HepG2 (cell line): ENCODE measurements around the gene MALT1. TPM values are rescaled to one million over a fixed set of nuclear protein-coding genes. Genes with fewer than 3 reads are reported as not detected.

Source experiments
- ATAD3A ChIP-seq: sonication (generic); formaldehyde crosslinking; IDR thresholded peaks from 2 replicates; pipeline ENCODE4 v1.4.0; 2020; ENCODE audit warnings: missing genetic modification reagents
- HMGA1 ChIP-seq: sonication (generic); formaldehyde crosslinking; conservative IDR thresholded peaks from 2 replicates; pipeline ENCODE4 v1.4.0; 2020; ENCODE audit warnings: missing genetic modification reagents
- NFRKB ChIP-seq: fragments of 450-650 bp; IDR thresholded peaks from 2 replicates; pipeline ENCODE4 v1.6.1; 2017
- PITX1 ChIP-seq: sonication (generic); formaldehyde crosslinking; IDR thresholded peaks from 2 replicates; pipeline ENCODE4 v1.5.1; 2020; ENCODE audit warnings: mild to moderate bottlenecking, missing genetic modification reagents
- SYNCRIP ChIP-seq: fragments of 200-400 bp; formaldehyde crosslinking; IDR thresholded peaks from 2 replicates; pipeline ENCODE4 v1.6.1; 2018; ENCODE audit warnings: mild to moderate bottlenecking, low read depth, low read length; ENCODE audit not compliant: insufficient read depth
- ZNF20 ChIP-seq: sonication (generic); formaldehyde crosslinking; IDR thresholded peaks from 2 replicates; pipeline ENCODE4 v1.4.0; 2020; ENCODE audit warnings: mild to moderate bottlenecking, moderate library complexity, missing genetic modification reagents
- ZNF713 ChIP-seq: sonication (generic); formaldehyde crosslinking; IDR thresholded peaks from 2 replicates; pipeline ENCODE4 v1.4.0; 2020; ENCODE audit warnings: mild to moderate bottlenecking, missing genetic modification reagents
- polyA plus RNA-seq, 8 experiments: library from polyadenylated mRNA; depleted of rRNA in 3 of 8; stranded (reverse) in 7 of 8; unstranded in 1 of 8; fragments of >200 nt; fragmentation: Illumina TruSeq in 4 of 8; extraction: Trizol in 4 of 8; gene quantifications; 2 replicates each; pipeline versions ENCODE4 v1.2.1 to v1.2.3, GENCODE V29; 2011 to 2016; ENCODE audit warnings: low read depth in 4 of 8, missing spikeins in 1 of 8, mixed read lengths in 1 of 8; ENCODE audit not compliant: insufficient read depth in 1 of 8
- total RNA-seq, 5 experiments: library from RNA; depleted of rRNA; stranded (reverse); fragments of >200 nt; fragmentation: Illumina TruSeq; extraction: Trizol; gene quantifications; 2 replicates each; pipeline ENCODE4 v1.2.3, GENCODE V29; 2016; ENCODE audit warnings: low read depth in 1 of 5
- TF ChIP-seq, protein P1 (sequence below): sonication (generic); formaldehyde crosslinking; IDR thresholded peaks from 2 replicates; pipeline ENCODE4 v1.5.0; 2020; ENCODE audit warnings: mild to moderate bottlenecking, missing genetic modification reagents, borderline replicate concordance
- TF ChIP-seq, protein P2 (sequence below): sonication (generic); formaldehyde crosslinking; IDR thresholded peaks from 2 replicates; pipeline ENCODE4 v1.8.1; 2022; ENCODE audit warnings: mild to moderate bottlenecking, missing genetic modification reagents
- TF ChIP-seq, protein P3 (sequence below): sonication (generic); formaldehyde crosslinking; IDR thresholded peaks from 2 replicates; pipeline ENCODE4 v1.4.0; 2020; ENCODE audit warnings: missing genetic modification reagents
- TF ChIP-seq, protein P4 (sequence below): sonication (generic); formaldehyde crosslinking; IDR thresholded peaks from 2 replicates; pipeline ENCODE4 v1.5.0; 2020; ENCODE audit warnings: missing genetic modification reagents

Gene MALT1
- total and polyA plus RNA-seq, 2 of the 13 experiments (the other 11 are each of a cell fraction or from before 2014, with no cell fraction given): 43.9 to 89.0 TPM

DNA sequence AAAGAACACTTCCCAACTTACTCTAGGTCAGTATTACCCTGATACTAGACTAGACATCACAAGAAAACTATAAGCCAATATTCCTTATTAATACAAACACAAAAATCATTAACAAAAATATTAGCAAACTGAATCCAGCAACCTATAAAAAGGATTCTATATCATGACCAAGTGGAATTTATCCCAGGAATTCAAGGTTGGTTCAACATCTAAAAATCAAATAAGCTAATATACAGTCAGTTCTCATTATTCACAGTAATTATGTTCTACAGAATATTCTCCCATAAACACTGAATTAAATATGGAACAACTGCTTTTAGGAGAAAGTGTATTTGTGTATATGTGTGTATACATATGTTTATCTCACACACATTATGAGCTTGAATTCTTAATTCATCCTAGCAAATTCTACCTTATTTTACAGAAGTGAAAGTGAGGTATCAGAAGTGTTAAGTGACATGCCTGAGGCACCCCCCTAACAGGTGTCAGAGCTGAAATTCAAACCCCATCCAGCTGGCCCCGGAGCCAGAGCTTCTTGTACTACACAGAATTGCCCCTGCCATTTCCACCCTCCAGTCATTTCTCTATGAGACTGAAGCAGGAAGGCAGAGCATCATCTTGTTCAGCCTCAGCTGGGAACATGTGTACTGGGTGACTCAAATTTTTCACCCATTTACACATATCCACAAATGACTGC lies 77.8 kb downstream of the MALT1 start (continued):
- TF ChIP-seq, protein P1, sequence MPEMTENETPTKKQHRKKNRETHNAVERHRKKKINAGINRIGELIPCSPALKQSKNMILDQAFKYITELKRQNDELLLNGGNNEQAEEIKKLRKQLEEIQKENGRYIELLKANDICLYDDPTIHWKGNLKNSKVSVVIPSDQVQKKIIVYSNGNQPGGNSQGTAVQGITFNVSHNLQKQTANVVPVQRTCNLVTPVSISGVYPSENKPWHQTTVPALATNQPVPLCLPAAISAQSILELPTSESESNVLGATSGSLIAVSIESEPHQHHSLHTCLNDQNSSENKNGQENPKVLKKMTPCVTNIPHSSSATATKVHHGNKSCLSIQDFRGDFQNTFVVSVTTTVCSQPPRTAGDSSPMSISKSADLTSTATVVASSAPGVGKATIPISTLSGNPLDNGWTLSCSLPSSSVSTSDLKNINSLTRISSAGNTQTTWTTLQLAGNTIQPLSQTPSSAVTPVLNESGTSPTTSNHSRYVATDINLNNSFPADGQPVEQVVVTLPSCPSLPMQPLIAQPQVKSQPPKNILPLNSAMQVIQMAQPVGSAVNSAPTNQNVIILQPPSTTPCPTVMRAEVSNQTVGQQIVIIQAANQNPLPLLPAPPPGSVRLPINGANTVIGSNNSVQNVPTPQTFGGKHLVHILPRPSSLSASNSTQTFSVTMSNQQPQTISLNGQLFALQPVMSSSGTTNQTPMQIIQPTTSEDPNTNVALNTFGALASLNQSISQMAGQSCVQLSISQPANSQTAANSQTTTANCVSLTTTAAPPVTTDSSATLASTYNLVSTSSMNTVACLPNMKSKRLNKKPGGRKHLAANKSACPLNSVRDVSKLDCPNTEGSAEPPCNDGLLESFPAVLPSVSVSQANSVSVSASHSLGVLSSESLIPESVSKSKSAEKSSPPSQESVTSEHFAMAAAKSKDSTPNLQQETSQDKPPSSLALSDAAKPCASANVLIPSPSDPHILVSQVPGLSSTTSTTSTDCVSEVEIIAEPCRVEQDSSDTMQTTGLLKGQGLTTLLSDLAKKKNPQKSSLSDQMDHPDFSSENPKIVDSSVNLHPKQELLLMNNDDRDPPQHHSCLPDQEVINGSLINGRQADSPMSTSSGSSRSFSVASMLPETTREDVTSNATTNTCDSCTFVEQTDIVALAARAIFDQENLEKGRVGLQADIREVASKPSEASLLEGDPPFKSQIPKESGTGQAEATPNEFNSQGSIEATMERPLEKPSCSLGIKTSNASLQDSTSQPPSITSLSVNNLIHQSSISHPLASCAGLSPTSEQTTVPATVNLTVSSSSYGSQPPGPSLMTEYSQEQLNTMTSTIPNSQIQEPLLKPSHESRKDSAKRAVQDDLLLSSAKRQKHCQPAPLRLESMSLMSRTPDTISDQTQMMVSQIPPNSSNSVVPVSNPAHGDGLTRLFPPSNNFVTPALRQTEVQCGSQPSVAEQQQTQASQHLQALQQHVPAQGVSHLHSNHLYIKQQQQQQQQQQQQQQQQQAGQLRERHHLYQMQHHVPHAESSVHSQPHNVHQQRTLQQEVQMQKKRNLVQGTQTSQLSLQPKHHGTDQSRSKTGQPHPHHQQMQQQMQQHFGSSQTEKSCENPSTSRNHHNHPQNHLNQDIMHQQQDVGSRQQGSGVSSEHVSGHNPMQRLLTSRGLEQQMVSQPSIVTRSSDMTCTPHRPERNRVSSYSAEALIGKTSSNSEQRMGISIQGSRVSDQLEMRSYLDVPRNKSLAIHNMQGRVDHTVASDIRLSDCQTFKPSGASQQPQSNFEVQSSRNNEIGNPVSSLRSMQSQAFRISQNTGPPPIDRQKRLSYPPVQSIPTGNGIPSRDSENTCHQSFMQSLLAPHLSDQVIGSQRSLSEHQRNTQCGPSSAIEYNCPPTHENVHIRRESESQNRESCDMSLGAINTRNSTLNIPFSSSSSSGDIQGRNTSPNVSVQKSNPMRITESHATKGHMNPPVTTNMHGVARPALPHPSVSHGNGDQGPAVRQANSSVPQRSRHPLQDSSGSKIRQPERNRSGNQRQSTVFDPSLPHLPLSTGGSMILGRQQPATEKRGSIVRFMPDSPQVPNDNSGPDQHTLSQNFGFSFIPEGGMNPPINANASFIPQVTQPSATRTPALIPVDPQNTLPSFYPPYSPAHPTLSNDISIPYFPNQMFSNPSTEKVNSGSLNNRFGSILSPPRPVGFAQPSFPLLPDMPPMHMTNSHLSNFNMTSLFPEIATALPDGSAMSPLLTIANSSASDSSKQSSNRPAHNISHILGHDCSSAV (CRISPR knock-in tag): no peak
- TF ChIP-seq, protein P2, sequence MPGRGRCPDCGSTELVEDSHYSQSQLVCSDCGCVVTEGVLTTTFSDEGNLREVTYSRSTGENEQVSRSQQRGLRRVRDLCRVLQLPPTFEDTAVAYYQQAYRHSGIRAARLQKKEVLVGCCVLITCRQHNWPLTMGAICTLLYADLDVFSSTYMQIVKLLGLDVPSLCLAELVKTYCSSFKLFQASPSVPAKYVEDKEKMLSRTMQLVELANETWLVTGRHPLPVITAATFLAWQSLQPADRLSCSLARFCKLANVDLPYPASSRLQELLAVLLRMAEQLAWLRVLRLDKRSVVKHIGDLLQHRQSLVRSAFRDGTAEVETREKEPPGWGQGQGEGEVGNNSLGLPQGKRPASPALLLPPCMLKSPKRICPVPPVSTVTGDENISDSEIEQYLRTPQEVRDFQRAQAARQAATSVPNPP: no peak
- TF ChIP-seq ZNF20 (CRISPR knock-in tag) (no peak), SYNCRIP (no peak), PITX1 (CRISPR knock-in tag) (no peak), ZNF713 (CRISPR knock-in tag) (no peak), HMGA1 (CRISPR knock-in tag) (no peak), NFRKB (no peak), ATAD3A (CRISPR knock-in tag) (no peak)
- TF ChIP-seq, protein P3, sequence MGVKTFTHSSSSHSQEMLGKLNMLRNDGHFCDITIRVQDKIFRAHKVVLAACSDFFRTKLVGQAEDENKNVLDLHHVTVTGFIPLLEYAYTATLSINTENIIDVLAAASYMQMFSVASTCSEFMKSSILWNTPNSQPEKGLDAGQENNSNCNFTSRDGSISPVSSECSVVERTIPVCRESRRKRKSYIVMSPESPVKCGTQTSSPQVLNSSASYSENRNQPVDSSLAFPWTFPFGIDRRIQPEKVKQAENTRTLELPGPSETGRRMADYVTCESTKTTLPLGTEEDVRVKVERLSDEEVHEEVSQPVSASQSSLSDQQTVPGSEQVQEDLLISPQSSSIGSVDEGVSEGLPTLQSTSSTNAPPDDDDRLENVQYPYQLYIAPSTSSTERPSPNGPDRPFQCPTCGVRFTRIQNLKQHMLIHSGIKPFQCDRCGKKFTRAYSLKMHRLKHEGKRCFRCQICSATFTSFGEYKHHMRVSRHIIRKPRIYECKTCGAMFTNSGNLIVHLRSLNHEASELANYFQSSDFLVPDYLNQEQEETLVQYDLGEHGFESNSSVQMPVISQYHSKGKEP (CRISPR knock-in tag): no peak
- TF ChIP-seq, protein P4, sequence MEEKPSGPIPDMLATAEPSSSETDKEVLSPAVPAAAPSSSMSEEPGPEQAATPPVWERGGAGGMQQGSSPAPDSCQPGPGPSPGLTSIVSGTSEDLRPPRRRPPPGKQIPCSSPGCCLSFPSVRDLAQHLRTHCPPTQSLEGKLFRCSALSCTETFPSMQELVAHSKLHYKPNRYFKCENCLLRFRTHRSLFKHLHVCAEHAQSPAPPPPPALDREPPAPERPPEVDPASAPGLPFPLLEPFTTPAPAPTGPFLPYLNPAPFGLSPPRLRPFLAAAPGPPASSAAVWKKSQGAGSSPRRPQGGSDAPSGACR: no peak
- TF ChIP-seq, all 625 proteins: peak for 0
